SU-DHL-6 (cell line): ENCODE results near the gene REPS2.

ENCODE experiments used
- H2AFZ ChIP-seq: fragments of 200-600 bp; sonication (generic); 2 replicates; pipeline ENCODE4 v1.6.1; 2014; ENCODE audit warnings: low read depth, mild to moderate bottlenecking, moderate library complexity, mixed read lengths, antibody characterized with exemption, low read length; ENCODE audit not compliant: severe bottlenecking
- H3F3A ChIP-seq: fragments of 200-600 bp; shearing (Covaris generic); 2 replicates; pipeline ENCODE4 v1.6.0; 2016; ENCODE audit warnings: antibody characterized with exemption, mild to moderate bottlenecking; ENCODE audit not compliant: insufficient read depth
- H3K27ac ChIP-seq: fragments of 200-600 bp; sonication (generic); 2 replicates; pipeline ENCODE4 v1.5.1; 2016; ENCODE audit warnings: low read depth, mild to moderate bottlenecking, low read length, moderate library complexity, mixed read lengths
- H3K27me3 ChIP-seq: fragments of 200-600 bp; sonication (generic), shearing (Covaris generic); 2 replicates; pipeline ENCODE4 v1.6.0; 2014; ENCODE audit warnings: mild to moderate bottlenecking, low read length
- H3K36me3 ChIP-seq: fragments of 200-600 bp; sonication (generic); 2 replicates; pipeline ENCODE4 v1.6.1; 2014; ENCODE audit warnings: mild to moderate bottlenecking, low read length, mixed read lengths
- H3K4me2 ChIP-seq: fragments of 300-600, 200-600 bp; shearing (Covaris generic), sonication (generic); 2 replicates; pipeline ENCODE4 v1.6.0; 2014; ENCODE audit warnings: low read length, low read depth, mild to moderate bottlenecking; ENCODE audit not compliant: poor library complexity, severe bottlenecking
- H3K4me3 ChIP-seq: fragments of 200-600 bp; sonication (generic); 2 replicates; pipeline ENCODE4 v1.5.1; 2014; ENCODE audit warnings: antibody characterized with exemption, low read length, mild to moderate bottlenecking, mixed read lengths; ENCODE audit not compliant: insufficient read depth, poor library complexity, severe bottlenecking
- H3K79me2 ChIP-seq: fragments of 200-600 bp; sonication (generic); 2 replicates; pipeline ENCODE4 v1.6.1; 2014; ENCODE audit warnings: mild to moderate bottlenecking, low read length, moderate library complexity; ENCODE audit not compliant: insufficient read depth
- H3K9ac ChIP-seq: fragments of 200-600 bp; sonication (generic); 2 replicates; pipeline ENCODE4 v1.7.0; 2014; ENCODE audit warnings: mild to moderate bottlenecking, low read length
- H3K9me2 ChIP-seq: fragments of 200-600 bp; sonication (generic); replicated peaks from 2 replicates; pipeline ENCODE4 v1.6.1; 2014; ENCODE audit warnings: low read length; ENCODE audit not compliant: insufficient read depth
- H3K9me3 ChIP-seq: fragments of 200-600 bp; sonication (generic); 2 replicates; pipeline ENCODE4 v1.6.1; 2014; ENCODE audit warnings: low read length, mixed read lengths; ENCODE audit not compliant: insufficient read depth
- H4K20me1 ChIP-seq: fragments of 200-600 bp; sonication (generic); 2 replicates; pipeline ENCODE4 v1.6.1; 2014; ENCODE audit warnings: low read depth, mild to moderate bottlenecking, antibody characterized with exemption, low read length, moderate library complexity, mixed read lengths
- CTCF ChIP-seq: fragments of 200-600 bp; sonication (generic); IDR thresholded peaks from one replicate; pipeline ENCODE4 v1.5.1; 2017; ENCODE audit warnings: antibody characterized with exemption, mild to moderate bottlenecking, low read length, moderate library complexity; ENCODE audit not compliant: insufficient read depth, poor library complexity, severe bottlenecking
- EZH2phosphoT487 ChIP-seq: fragments of 200-600 bp; sonication (generic), shearing (Covaris generic); conservative IDR thresholded peaks from 2 replicates; pipeline ENCODE4 v1.6.1; 2018; ENCODE audit warnings: mild to moderate bottlenecking, antibody characterized with exemption, low read length, moderate library complexity, mixed read lengths

The REPS2 gene

DNA sequence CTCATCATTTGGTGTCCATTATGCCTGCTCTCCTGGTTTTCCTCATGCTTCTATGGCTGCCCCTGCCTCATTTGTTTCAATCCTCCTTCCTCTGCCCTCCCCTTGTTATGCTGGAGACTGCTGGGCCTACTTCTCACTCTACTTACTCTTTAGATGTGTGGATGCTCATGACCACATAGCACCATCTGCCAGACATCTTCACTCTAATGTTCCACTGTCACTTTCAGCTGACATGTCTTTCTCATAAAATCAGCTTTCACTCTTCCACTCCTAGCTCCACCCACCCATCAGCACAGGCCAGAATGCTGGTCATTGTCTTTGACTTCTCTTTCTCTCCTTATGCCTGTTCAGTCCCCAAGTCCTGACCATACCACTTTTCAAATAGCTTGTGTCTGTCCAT lies 86.8 kb downstream of the REPS2 start:
- no peak overlapping the region for H3K4me3 ChIP-seq
- no peaks in the 10 kb centered on the region for H3K9me2 ChIP-seq
- TF ChIP-seq CTCF, result no peak
- TF ChIP-seq EZH2phosphoT487, result no peak
- no peaks in the 10 kb centered on the region for H4K20me1 ChIP-seq
- H3K9ac ChIP-seq, result no peak overlapping the region
- H3K27ac ChIP-seq, result no peak overlapping the region
- no peaks in the 10 kb centered on the region for H3K36me3 ChIP-seq
- no peaks in the 10 kb centered on the region for H3F3A ChIP-seq
- H3K9me3 ChIP-seq, result no peaks in the 10 kb centered on the region
- H2AFZ ChIP-seq, result no peak overlapping the region
- H3K27me3 ChIP-seq, result no peaks in the 10 kb centered on the region
- no peaks in the 10 kb centered on the region for H3K79me2 ChIP-seq
- H3K4me2 ChIP-seq, result no peak overlapping the region

GRCh38 chrX:17035111-17035510 lies 88.7 kb downstream of the REPS2 start:
- Histone ChIP-seq H3K4me3 (no peak overlapping the region), H3K36me3 (no peaks in the 10 kb centered on the region), H3K27ac (no peak overlapping the region), H3K4me2 (no peak overlapping the region), H3K9ac (no peak overlapping the region), H3K79me2 (no peaks in the 10 kb centered on the region), H4K20me1 (no peaks in the 10 kb centered on the region), H3K9me3 (no peaks in the 10 kb centered on the region), H3K27me3 (no peaks in the 10 kb centered on the region), H2AFZ (no peak overlapping the region), H3K9me2 (no peaks in the 10 kb centered on the region), H3F3A (no peaks in the 10 kb centered on the region)
- TF ChIP-seq EZH2phosphoT487 (no peak), CTCF (no peak)

DNA sequence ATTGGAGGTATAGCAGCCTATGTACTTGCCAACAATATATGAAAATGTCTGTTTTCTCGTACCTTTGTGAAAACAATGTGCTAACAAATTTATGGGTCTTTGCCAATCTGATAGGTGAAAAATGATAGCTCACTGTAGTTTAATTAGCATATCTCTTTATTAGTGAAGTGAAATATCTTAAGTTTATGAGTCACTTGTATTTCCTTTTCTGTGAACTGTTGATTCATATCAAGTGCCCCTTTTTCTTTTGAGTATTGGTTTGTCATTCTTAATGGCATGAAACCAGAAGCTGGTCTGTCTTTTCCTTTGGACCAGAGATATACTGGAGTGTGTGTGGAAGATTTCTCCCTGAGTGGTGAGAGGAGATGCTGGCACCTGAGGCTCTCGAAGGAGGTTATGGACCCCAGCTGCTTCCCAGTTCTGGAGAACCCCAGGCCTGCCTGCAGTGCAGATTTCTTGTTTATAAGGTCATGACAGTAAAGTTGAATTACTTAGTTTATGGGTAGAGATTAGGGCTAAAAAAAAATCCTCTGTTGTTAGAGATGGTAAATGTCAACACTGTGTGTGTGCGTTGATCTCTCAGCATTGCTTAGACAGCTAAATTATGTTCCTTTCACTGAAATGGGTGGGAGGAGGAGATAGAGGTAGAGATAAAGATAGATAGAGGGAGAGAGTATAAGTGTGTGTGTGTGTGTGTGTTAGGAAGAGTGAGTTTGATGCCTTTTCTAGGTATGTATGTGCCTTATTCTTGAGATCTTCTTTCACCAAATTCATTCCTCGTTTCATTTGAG lies 89.9 kb downstream of the REPS2 start:
- H3K27ac ChIP-seq, result no peak overlapping the region
- no peak overlapping the region for H3K9ac ChIP-seq
- H3K4me3 ChIP-seq, result no peak overlapping the region
- no peaks in the 10 kb centered on the region for H3K27me3 ChIP-seq
- no peaks in the 10 kb centered on the region for H3K79me2 ChIP-seq
- H3F3A ChIP-seq, result no peaks in the 10 kb centered on the region
- H3K4me2 ChIP-seq, result no peak overlapping the region
- H3K9me3 ChIP-seq, result no peaks in the 10 kb centered on the region
- no peaks in the 10 kb centered on the region for H3K36me3 ChIP-seq
- no peak overlapping the region for H2AFZ ChIP-seq
- no peaks in the 10 kb centered on the region for H3K9me2 ChIP-seq
- no peak for TF ChIP-seq EZH2phosphoT487
- no peak for TF ChIP-seq CTCF
- H4K20me1 ChIP-seq, result no peaks in the 10 kb centered on the region
